Erythroblast (primary cell): Measurements from ENCODE around the gene UTS2B.

Source experiments
- GATA1 ChIP-seq: IDR thresholded peaks from 2 replicates; pipeline ENCODE4 v1.6.1; 2011; ENCODE audit warnings: low read depth, mild to moderate bottlenecking, control low read depth, low read length, moderate library complexity
- POLR2A ChIP-seq: IDR thresholded peaks from 2 replicates; pipeline ENCODE4 v1.6.1; 2011; ENCODE audit warnings: mild to moderate bottlenecking, low read length

- TF ChIP-seq GATA1 (no peak), POLR2A (no peak)
Measured at GRCh38 chr3:191380001-191380400, 49.7 kb upstream of the UTS2B start.
